GM12878 (cell line): Measurements from ENCODE around the gene SRRD. TPM values are rescaled to one million over a fixed set of nuclear protein-coding genes. Genes with fewer than 3 reads are reported as not detected.

Source experiments
- ATAC-seq: fragments of 200-7000 bp; cut with Tn5 transposase; 3 replicates; pipeline ENCODE4 v1.9.1; 2020; ENCODE audit warnings: mild to moderate bottlenecking, moderate library complexity
- BruUV-seq: library from RNA; stranded (reverse); fragments of 400-500 nt; replicated peaks from 2 replicates; lab custom pipeline; 2021; lab: Mats Ljungman, UMichigan
- CTCF ChIA-PET: fragments of 300-600 bp; sonication (Branson Sonifier 250); formaldehyde crosslinking; extraction: SDS; loops from one replicate; lab custom pipeline; 2021; ENCODE audit warnings: inconsistent platforms; lab: Yijun Ruan, JAX
- POLR2A ChIA-PET: fragments of 350-600 bp; formaldehyde crosslinking; extraction: SDS; loops from one replicate; lab custom pipeline; 2021; ENCODE audit warnings: inconsistent platforms; lab: Charles Lee
- RAD21 ChIA-PET: fragments of 300-600 bp; sonication (Branson Sonifier 250); formaldehyde crosslinking; loops from one replicate; lab custom pipeline; 2023; ENCODE audit warnings: antibody characterized with exemption; ENCODE audit not compliant: unreplicated experiment; lab: Charles Lee
- SMC1A ChIA-PET: fragments of 300-600 bp; sonication (Branson Sonifier 250); formaldehyde crosslinking; loops from one replicate; lab custom pipeline; 2023; ENCODE audit not compliant: unreplicated experiment, uncharacterized antibody; lab: Charles Lee
- DNase-seq: peaks from one replicate; pipeline ENCODE4 v3.0.0-alpha.2; 2011; ENCODE audit warnings: low read depth, low spot score
- FAIRE-seq: peaks from 3 replicates; lab custom pipeline; 2011; peaks lifted over from hg19 to GRCh38; lab: Jason Lieb, UNC
- H2AFZ ChIP-seq: 2 replicates; pipeline ENCODE4 v1.6.0; 2011; ENCODE audit warnings: low read depth, low read length, control low read depth; ENCODE audit not compliant: control insufficient read depth
- H3K27ac ChIP-seq: 2 replicates; pipeline ENCODE4 v1.5.1; 2011; ENCODE audit warnings: control low read depth; ENCODE audit not compliant: control insufficient read depth, insufficient read depth
- H3K27me3 ChIP-seq, 2 experiments: replicated peaks in 1 of 2; 2 replicates each; pipeline versions ENCODE4 v1.6.0 to v1.6.1; 2011; ENCODE audit warnings: low read length in 1 of 2; ENCODE audit not compliant: control insufficient read depth in 2 of 2, insufficient read depth in 2 of 2
- H3K36me3 ChIP-seq, 2 experiments: 2 replicates each; pipeline ENCODE4 v1.5.1; 2011; ENCODE audit warnings: low read length in 1 of 2; ENCODE audit not compliant: control insufficient read depth in 2 of 2, insufficient read depth in 2 of 2
- H3K4me1 ChIP-seq: 2 replicates; pipeline ENCODE4 v1.6.1; 2011; ENCODE audit warnings: mild to moderate bottlenecking, low read length, moderate library complexity, mixed read lengths; ENCODE audit not compliant: control insufficient read depth, insufficient read depth
- H3K4me2 ChIP-seq: 2 replicates; pipeline ENCODE4 v1.6.0; 2011; ENCODE audit warnings: control low read depth; ENCODE audit not compliant: control insufficient read depth, insufficient read depth
- H3K4me3 ChIP-seq: fragments of 200-600 bp; sonication (generic); 2 replicates; pipeline ENCODE4 v1.5.1; 2016
- H3K79me2 ChIP-seq: 2 replicates; pipeline ENCODE4 v1.6.0; 2011; ENCODE audit warnings: low read length; ENCODE audit not compliant: control insufficient read depth, insufficient read depth
- H3K9ac ChIP-seq: 2 replicates; pipeline ENCODE4 v1.8.0; 2011; ENCODE audit warnings: low read length, control low read depth, mixed read lengths; ENCODE audit not compliant: control insufficient read depth, insufficient read depth
- H3K9me3 ChIP-seq: replicated peaks from 3 replicates; pipeline ENCODE4 v1.5.1; 2011; ENCODE audit warnings: mild to moderate bottlenecking, low read length; ENCODE audit not compliant: control insufficient read depth, insufficient read depth
- H4K20me1 ChIP-seq: 2 replicates; pipeline ENCODE4 v1.6.0; 2011; ENCODE audit not compliant: control insufficient read depth, insufficient read depth
- ATF7 ChIP-seq: fragments of 450-650 bp; IDR thresholded peaks from 2 replicates; pipeline ENCODE4 v1.6.1; 2016; ENCODE audit warnings: low read depth, mild to moderate bottlenecking
- BACH1 ChIP-seq: fragments of 450-650 bp; IDR thresholded peaks from 2 replicates; pipeline ENCODE4 v1.6.1; 2017; ENCODE audit warnings: mild to moderate bottlenecking, borderline replicate concordance
- E2F8 ChIP-seq: fragments of 450-650 bp; IDR thresholded peaks from 2 replicates; pipeline ENCODE4 v1.6.1; 2018; ENCODE audit warnings: mild to moderate bottlenecking, low read depth, moderate library complexity; ENCODE audit not compliant: partially characterized antibody
- E4F1 ChIP-seq: fragments of 450-650 bp; IDR thresholded peaks from 2 replicates; pipeline ENCODE4 v1.6.1; 2018; ENCODE audit warnings: borderline replicate concordance, mild to moderate bottlenecking; ENCODE audit not compliant: partially characterized antibody
- ESRRA ChIP-seq: IDR thresholded peaks from 2 replicates; pipeline ENCODE4 v1.6.1; 2012; ENCODE audit warnings: mild to moderate bottlenecking, low read length, improper control_type of control experiment
- MEF2B ChIP-seq: fragments of 450-650 bp; IDR thresholded peaks from 2 replicates; pipeline ENCODE4 v1.6.1; 2018; ENCODE audit warnings: mild to moderate bottlenecking, moderate library complexity; ENCODE audit not compliant: partially characterized antibody, poor library complexity, severe bottlenecking
- MTA2 ChIP-seq: fragments of 450-650 bp; IDR thresholded peaks from 2 replicates; pipeline ENCODE4 v1.6.1; 2016; ENCODE audit warnings: low read depth, mild to moderate bottlenecking, moderate library complexity
- NFXL1 ChIP-seq: fragments of 450-650 bp; IDR thresholded peaks from 2 replicates; pipeline ENCODE4 v1.6.1; 2017; ENCODE audit warnings: antibody characterized with exemption, mild to moderate bottlenecking, borderline replicate concordance
- NFYA ChIP-seq: IDR thresholded peaks from 2 replicates; pipeline ENCODE4 v1.6.1; 2011; ENCODE audit warnings: low read depth, mild to moderate bottlenecking, low read length, improper control_type of control experiment, borderline replicate concordance
- RUNX3 ChIP-seq: IDR thresholded peaks from 2 replicates; pipeline ENCODE4 v1.6.1; 2012; ENCODE audit warnings: low read length, inconsistent platforms
- SMAD1 ChIP-seq: fragments of 450-650 bp; IDR thresholded peaks from 2 replicates; pipeline ENCODE4 v1.6.1; 2018; ENCODE audit warnings: mild to moderate bottlenecking, low read depth; ENCODE audit not compliant: partially characterized antibody
- SRF ChIP-seq, 2 experiments: IDR thresholded peaks; 2 replicates each; pipeline ENCODE4 v1.6.1; 2011; ENCODE audit warnings: low read depth in 2 of 2, low read length in 2 of 2, mild to moderate bottlenecking in 1 of 2, moderate library complexity in 1 of 2
- STAT3 ChIP-seq: IDR thresholded peaks from 2 replicates; pipeline ENCODE4 v1.6.1; 2011; ENCODE audit warnings: low read depth, low read length, improper control_type of control experiment
- TCF3 ChIP-seq: IDR thresholded peaks from 2 replicates; pipeline ENCODE4 v1.6.1; 2012; ENCODE audit warnings: low read depth, mild to moderate bottlenecking, low read length, borderline replicate concordance; ENCODE audit not compliant: insufficient read depth
- USF2 ChIP-seq: IDR thresholded peaks from 2 replicates; pipeline ENCODE4 v1.6.1; 2011; ENCODE audit warnings: low read depth, low read length, improper control_type of control experiment, borderline replicate concordance
- WRNIP1 ChIP-seq: IDR thresholded peaks from 2 replicates; pipeline ENCODE4 v1.6.1; 2011; ENCODE audit warnings: low read depth, low read length, improper control_type of control experiment, borderline replicate concordance
- ZNF207 ChIP-seq: fragments of 450-650 bp; IDR thresholded peaks from 2 replicates; pipeline ENCODE4 v1.6.1; 2014; ENCODE audit warnings: antibody characterized with exemption, mild to moderate bottlenecking, borderline replicate concordance
- WGBS: methylation state at CpG from one replicate; pipeline ENCODE4 v1.1.6; 2016; ENCODE audit warnings: low lambda C conversion rate; ENCODE audit not compliant: insufficient replicate concordance, insufficient coverage; ENCODE audit errors: missing lambda C conversion rate; 5-methylcytosine and 5-hydroxymethylcytosine counted together
- in situ Hi-C: fragments of 300-500 bp; cut with MboI; formaldehyde crosslinking; loops from 9 replicates; pipeline ENCODE4 v1.14.3; 2018; ENCODE audit warnings: mixed read lengths
- intact Hi-C: fragments of 100-400 bp; cut with micrococcal nuclease; formaldehyde crosslinking; loops from one replicate; pipeline ENCODE4 v1.14.2; 2022; ENCODE audit not compliant: unreplicated experiment
- polyA plus RNA-seq, 11 experiments: library from polyadenylated mRNA; depleted of rRNA in 4 of 11; unstranded in 6 of 11; stranded (reverse) in 5 of 11; fragments of >200 nt; fragmentation: Nextera tagmentation in 4 of 11; fragmentation: Illumina TruSeq in 1 of 11; extraction: Ambion mirVana in 4 of 11; extraction: Trizol in 1 of 11; gene quantifications; 1 replicate in 1 of 11; 2 replicates in 10 of 11; pipeline versions ENCODE4 v1.2.1 to v1.2.3, GENCODE V29; 2011 to 2016; ENCODE audit warnings: inconsistent platforms in 2 of 11, missing spikeins in 2 of 11, low read depth in 1 of 11
- total RNA-seq, 4 experiments: library from RNA; depleted of rRNA in 3 of 4; stranded (reverse); fragments of >200 nt in 3 of 4; fragmentation: Illumina TruSeq in 1 of 4; extraction: Trizol in 1 of 4; gene quantifications; 2 replicates each; pipeline versions ENCODE4 v1.2.1 to v1.2.3, GENCODE V29; 2013 to 2021

Gene SRRD
- total and polyA plus RNA-seq, 10 of the 15 experiments (the other 5 are each of a cell fraction or from before 2014, with no cell fraction given) = 4.1 to 50.6 (median 27.5) TPM

GRCh38 chr22:26517429-26517828 lies 33.8 kb downstream of the SRRD start (continued):
- no peak for TF ChIP-seq ESRRA

GRCh38 chr22:26522012-26522411 lies 38.3 kb downstream of the SRRD start:
- ChIA-PET RAD21 (no interaction called here), POLR2A (no interaction called here), CTCF (no interaction called here), SMC1A (interaction anchor here (0.9 to 1.3 kb wide), 2 partner anchors 11 to 17 kb away, joined by 3 read pairs; no protein-coding TSS in a partner anchor)
- H3K27ac ChIP-seq = no peak overlapping the region
- TF ChIP-seq BACH1 (no peak), E2F8 (no peak), MTA2 (no peak), ZNF207 (no peak), SRF (IDR thresholded peaks at IDR 0.05; ENCODE audit: low read depth in 2 of 2, low read length in 2 of 2) (no peak), E4F1 (no peak), STAT3 (no peak), WRNIP1 (no peak), TCF3 (no peak), USF2 (no peak), MEF2B (no peak), ATF7 (no peak), RUNX3 (no peak), SMAD1 (no peak), NFXL1 (no peak), NFYA (no peak)
- H3K9ac ChIP-seq = no peak overlapping the region
- H3K27me3 ChIP-seq = no peaks in the 10 kb centered on the region
- WGBS = 96% methylated on average over 2 of the region's 2 CpGs
- H3K79me2 ChIP-seq = no peaks in the 10 kb centered on the region
- H3K4me2 ChIP-seq = no peak overlapping the region
- in situ Hi-C loops (no loop called here), intact Hi-C loops (no loop called here)
- H3K4me3 ChIP-seq = no peak overlapping the region
- DNase-seq = no peak
- FAIRE-seq = no peak
- BruUV-seq = no TSS peak
- peaks cover 0 to 6% of the 10 kb centered on the region in 2 experiments; a peak in 1 of 4 replicates for H3K36me3 ChIP-seq
- H3K4me1 ChIP-seq = no peaks in the 10 kb centered on the region
- no peaks in the 10 kb centered on the region for H4K20me1 ChIP-seq
- ATAC-seq = no peak
- no peak overlapping the region for H2AFZ ChIP-seq
- H3K9me3 ChIP-seq = no peaks in the 10 kb centered on the region
